ENCODE results near the gene AGFG1.

- TF ChIP-seq CTCF (IDR thresholded peaks at IDR 0.05), result no peak
- no peak for TF ChIP-seq POLR2A (IDR thresholded peaks at IDR 0.05)
Observed at GRCh38 chr2:227471412-227471811, 544 bp upstream of the AGFG1 start.

All from body of pancreas (tissue), 4 donors.